ENCODE measurements around the gene RNPC3.

DNA sequence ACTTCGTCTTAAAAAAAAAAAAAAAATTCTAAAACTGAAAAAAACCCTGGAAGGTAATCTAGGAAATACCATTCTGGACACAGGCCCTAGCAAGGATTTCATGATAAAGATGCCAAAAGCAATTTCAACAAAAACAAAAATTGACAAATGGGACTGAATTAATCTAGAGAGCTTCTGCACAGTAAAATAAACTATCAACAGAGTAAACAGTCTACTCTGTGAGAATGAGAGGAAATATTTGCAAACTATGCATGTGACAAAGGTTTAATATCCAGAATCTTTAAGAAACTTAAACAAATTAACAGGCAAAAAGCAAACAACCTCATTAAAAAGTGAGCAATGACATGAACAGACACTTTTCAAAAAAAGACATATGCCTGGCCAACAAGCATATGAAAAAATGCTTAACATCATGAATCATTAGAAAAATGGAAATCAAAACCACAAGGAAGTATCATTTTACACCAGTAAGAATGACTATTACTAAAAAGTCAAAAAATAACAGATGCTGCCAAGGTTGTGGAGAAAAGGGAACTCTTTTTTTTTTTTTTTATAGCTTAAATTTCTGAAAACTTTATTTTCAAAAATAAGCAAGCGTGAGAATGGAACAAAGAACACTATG lies 29.4 kb upstream of the RNPC3 start:
- TF ChIP-seq, protein P1, sequence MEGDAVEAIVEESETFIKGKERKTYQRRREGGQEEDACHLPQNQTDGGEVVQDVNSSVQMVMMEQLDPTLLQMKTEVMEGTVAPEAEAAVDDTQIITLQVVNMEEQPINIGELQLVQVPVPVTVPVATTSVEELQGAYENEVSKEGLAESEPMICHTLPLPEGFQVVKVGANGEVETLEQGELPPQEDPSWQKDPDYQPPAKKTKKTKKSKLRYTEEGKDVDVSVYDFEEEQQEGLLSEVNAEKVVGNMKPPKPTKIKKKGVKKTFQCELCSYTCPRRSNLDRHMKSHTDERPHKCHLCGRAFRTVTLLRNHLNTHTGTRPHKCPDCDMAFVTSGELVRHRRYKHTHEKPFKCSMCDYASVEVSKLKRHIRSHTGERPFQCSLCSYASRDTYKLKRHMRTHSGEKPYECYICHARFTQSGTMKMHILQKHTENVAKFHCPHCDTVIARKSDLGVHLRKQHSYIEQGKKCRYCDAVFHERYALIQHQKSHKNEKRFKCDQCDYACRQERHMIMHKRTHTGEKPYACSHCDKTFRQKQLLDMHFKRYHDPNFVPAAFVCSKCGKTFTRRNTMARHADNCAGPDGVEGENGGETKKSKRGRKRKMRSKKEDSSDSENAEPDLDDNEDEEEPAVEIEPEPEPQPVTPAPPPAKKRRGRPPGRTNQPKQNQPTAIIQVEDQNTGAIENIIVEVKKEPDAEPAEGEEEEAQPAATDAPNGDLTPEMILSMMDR (IDR thresholded peaks at IDR 0.05): no peak
- TF ChIP-seq, protein P2, sequence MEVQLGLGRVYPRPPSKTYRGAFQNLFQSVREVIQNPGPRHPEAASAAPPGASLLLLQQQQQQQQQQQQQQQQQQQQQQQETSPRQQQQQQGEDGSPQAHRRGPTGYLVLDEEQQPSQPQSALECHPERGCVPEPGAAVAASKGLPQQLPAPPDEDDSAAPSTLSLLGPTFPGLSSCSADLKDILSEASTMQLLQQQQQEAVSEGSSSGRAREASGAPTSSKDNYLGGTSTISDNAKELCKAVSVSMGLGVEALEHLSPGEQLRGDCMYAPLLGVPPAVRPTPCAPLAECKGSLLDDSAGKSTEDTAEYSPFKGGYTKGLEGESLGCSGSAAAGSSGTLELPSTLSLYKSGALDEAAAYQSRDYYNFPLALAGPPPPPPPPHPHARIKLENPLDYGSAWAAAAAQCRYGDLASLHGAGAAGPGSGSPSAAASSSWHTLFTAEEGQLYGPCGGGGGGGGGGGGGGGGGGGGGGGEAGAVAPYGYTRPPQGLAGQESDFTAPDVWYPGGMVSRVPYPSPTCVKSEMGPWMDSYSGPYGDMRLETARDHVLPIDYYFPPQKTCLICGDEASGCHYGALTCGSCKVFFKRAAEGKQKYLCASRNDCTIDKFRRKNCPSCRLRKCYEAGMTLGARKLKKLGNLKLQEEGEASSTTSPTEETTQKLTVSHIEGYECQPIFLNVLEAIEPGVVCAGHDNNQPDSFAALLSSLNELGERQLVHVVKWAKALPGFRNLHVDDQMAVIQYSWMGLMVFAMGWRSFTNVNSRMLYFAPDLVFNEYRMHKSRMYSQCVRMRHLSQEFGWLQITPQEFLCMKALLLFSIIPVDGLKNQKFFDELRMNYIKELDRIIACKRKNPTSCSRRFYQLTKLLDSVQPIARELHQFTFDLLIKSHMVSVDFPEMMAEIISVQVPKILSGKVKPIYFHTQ (CRISPR knock-in tag; IDR thresholded peaks at IDR 0.05): no peak
